GM18909 (cell line): Measurements from ENCODE around the gene PHOX2A.

Experiments used
- ATAC-seq: cut with Tn5 transposase; IDR thresholded peaks from one replicate; pipeline ENCODE4 v1.9.1; 2021; ENCODE audit warnings: mild to moderate bottlenecking; ENCODE audit not compliant: unreplicated experiment, poor library complexity

PHOX2A gene

DNA sequence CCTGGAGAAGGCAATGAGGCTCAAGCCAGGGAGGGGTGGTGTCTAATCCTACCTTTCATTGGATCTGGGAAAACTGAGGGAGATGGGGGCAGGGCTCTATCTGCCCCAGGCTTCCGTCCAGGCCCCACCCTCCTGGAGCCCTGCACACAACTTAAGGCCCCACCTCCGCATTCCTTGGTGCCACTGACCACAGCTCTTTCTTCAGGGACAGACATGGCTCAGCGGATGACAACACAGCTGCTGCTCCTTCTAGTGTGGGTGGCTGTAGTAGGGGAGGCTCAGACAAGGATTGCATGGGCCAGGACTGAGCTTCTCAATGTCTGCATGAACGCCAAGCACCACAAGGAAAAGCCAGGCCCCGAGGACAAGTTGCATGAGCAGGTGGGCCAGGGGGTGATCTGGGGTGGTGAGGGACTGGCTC lies 52.0 kb downstream of the PHOX2A start, which contains the start of gene FOLR1:
TSS of gene FOLR1 (plus strand) at position 180 of the 421 bp plus-strand sequence. CDS start at position 214, 34 bp downstream.
- ATAC-seq, result no peak

DNA sequence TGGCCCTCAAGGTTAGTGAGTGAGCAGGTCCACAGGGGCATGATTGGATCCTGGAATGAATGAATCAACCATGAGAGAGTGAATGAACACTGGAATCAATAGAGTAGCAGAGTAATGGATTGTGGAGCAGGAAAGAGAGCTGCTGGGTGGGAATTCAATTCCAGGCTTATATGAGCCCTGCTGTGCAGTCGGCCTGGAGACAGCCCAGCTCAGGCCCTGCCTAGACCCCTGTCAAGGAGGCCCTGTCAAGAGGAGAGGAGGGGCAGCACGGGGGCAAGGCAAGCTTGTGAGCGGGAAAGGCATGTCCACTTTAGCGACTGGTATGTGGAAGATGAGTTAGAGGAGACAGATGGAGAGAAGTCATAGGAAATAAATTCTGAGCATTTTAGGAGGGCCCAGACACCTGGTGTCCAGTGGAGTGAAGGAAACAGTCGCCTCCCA lies 53.3 kb downstream of the PHOX2A start:
- ATAC-seq, result no peak

DNA sequence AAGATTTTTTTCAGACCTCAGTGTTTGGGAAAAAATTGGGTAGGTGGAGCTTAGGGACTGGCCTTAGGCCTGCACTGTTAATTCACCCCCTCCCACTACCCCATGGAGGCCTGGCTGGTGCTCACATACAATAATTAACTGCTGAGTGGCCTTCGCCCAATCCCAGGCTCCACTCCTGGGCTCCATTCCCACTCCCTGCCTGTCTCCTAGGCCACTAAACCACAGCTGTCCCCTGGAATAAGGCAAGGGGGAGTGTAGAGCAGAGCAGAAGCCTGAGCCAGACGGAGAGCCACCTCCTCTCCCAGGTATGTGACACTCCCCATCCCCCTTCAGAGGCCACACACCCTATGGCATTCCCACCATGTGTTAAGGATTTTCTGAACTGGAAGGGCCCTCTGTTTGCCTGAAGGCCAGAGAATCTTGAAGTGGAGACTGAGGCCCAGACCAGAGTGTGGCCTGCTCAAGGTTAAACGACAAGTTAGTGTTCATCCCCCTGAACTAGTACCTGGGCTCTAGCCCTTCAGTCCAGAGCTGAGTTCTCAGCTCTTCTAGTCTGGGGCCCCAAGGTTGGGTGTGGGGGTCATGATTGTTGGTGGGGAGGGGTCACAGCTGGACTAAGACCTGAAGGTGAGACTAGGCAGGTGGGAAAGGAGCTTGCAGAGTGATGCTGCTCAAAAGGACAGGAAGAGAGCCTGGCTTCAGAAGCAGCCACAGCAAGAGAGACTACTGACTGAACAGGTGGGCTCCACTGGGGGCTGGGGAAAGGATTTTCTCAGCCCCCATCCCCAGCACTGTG lies 54.3 kb downstream of the PHOX2A start:
- ATAC-seq, result no peak
